Heart right ventricle (tissue), 16 donors: ENCODE results near the gene EHBP1. TPM values are rescaled to one million over a fixed set of nuclear protein-coding genes. Genes with fewer than 3 reads are reported as not detected.

Experiments used
- ATAC-seq, 8 donors: fragments of 200-7000 bp; cut with Tn5 transposase; one replicate each; pipeline ENCODE4 v1.9.1; 2020; ENCODE audit warnings: mild to moderate bottlenecking in 8 of 8, moderate library complexity in 8 of 8, moderate number of reproducible peaks in 1 of 8
- DNase-seq, 2 donors: peaks; one replicate each; pipeline ENCODE4 v3.0.0-alpha.2; 2020
- H3K27ac ChIP-seq, 10 donors: fragments of 200-600 bp; sonication (generic) in 2 of 10; one replicate each; pipeline versions ENCODE4 v1.5.0 to v1.8.0; 2020 to 2022; ENCODE audit warnings: mild to moderate bottlenecking in 3 of 10
- H3K27me3 ChIP-seq, 7 donors: fragments of 200-600 bp; one replicate each; pipeline ENCODE4 v1.8.0; 2021 to 2022; ENCODE audit warnings: mild to moderate bottlenecking in 2 of 7
- H3K36me3 ChIP-seq, 9 donors: fragments of 200-600 bp; sonication (generic) in 1 of 9; one replicate each; pipeline versions ENCODE4 v1.5.0 to v1.8.0; 2020 to 2022; ENCODE audit warnings: mild to moderate bottlenecking in 2 of 9
- H3K4me1 ChIP-seq, 9 donors: fragments of 200-600 bp; sonication (generic) in 1 of 9; one replicate each; pipeline versions ENCODE4 v1.5.0 to v1.8.0; 2020 to 2022; ENCODE audit warnings: mild to moderate bottlenecking in 4 of 9
- H3K4me3 ChIP-seq, 10 donors: fragments of 200-600 bp; sonication (generic) in 2 of 10; one replicate each; pipeline versions ENCODE4 v1.5.0 to v1.8.0; 2020 to 2022; ENCODE audit warnings: mild to moderate bottlenecking in 7 of 10, moderate library complexity in 2 of 10
- H3K9me3 ChIP-seq, 11 donors: fragments of 200-600 bp in 10 of 11; sonication (generic) in 2 of 11; one replicate each; pipeline versions ENCODE4 v1.5.0 to v1.8.0; 2013 to 2022; ENCODE audit warnings: mild to moderate bottlenecking in 2 of 11, control low read depth in 1 of 11, moderate library complexity in 1 of 11
- WGBS, 2 donors: extraction: QIAGEN DNeasy Blood & Tissue Kit; methylation state at CpG; one replicate each; pipeline ENCODE4 v1.1.7; 2013; ENCODE audit warnings: inconsistent platforms in 1 of 2; 5-methylcytosine and 5-hydroxymethylcytosine counted together
- intact Hi-C, 10 donors: fragments of 100-400 bp; cut with DNase I; formaldehyde crosslinking; loops; one replicate each; pipeline versions ENCODE4 v1.11.1 to v1.14.2; 2022
- polyA plus RNA-seq, 2 donors: library from polyadenylated mRNA; stranded (reverse); fragments of 200-250 nt; gene quantifications; one replicate each; pipeline ENCODE4 v1.2.3, GENCODE V29; 2013
- total RNA-seq, 10 donors: library from RNA; stranded (reverse); fragmentation: NEBNext Ultra II Directional in 3 of 10; extraction: Animal tissue kit (Norgen Biotek cat#: 25700) in 3 of 10; gene quantifications; one replicate each; pipeline versions ENCODE4 v1.2.1 to v1.2.4, GENCODE V29; 2021 to 2023
- TF ChIP-seq, protein P1 (sequence below), 9 donors: fragments of 200-600 bp; sonication (generic) in 2 of 9; IDR thresholded peaks; one replicate each; pipeline versions ENCODE4 v1.5.0 to v1.8.0; 2021 to 2022; ENCODE audit warnings: antibody characterized with exemption in 9 of 9, mild to moderate bottlenecking in 5 of 9, moderate library complexity in 1 of 9
- donor health status: Arrhythmogenic right ventricular cardiomyopathy.
- donor health status: ischemic (EF 13 %, LVEDD 7.1; RV severe dilation, severe dysfunction).
- donor health status: healthy with polysubstance abuse.
- donor health status: DM: no; HTN: yes; CAD: no.
- donor health status: DM: no; HTN: no; CAD: no.
- donor health status: ischemic (EF 25% LVEDD 6.9; RV normal size, moderate dysfunction).
- donor health status: ischemic (EF 25% LVEDD 5.7; RV mildly dilated, moderate dysfunction).
- donor health status: healthy.
- donor health status: DM: yes; HTN: yes; CAD: no.
- donor health status: Ischemic cardiomyopathy.
- donor health status: ischemic (EF 35%, LVEDD 5.7; RV mildly dilated, moderate dysfunction).
- donor health status: nonischemic (EF 11% LVEDD 7.7; RV severe dilation, severe dysfunction).
- donor health status: DM: yes; HTN: yes; CAD: no.
- donor health status: PGD.
- donor health status: ischemic (EF 29% LVEDD 5.4; RV normal size, mild dysfunction).
- donor health status: nonischemic (EF 23%, LVEDD 6.1; RV moderate dilation, normal function).

The EHBP1 gene
- total and polyA plus RNA-seq, 12 donors, result 7.8 to 26.1 (median 20.1) TPM

GRCh38 chr2:62741127-62741526, 35.6 kb downstream of the EHBP1 start:
- Histone ChIP-seq H3K4me3 (no peak overlapping the region), H3K27me3 (no peaks in the 10 kb centered on the region), H3K27ac (no peak overlapping the region), H3K9me3 (no peaks in the 10 kb centered on the region), H3K4me1 (peaks cover 0 to 19% (median 6%) of the 10 kb centered on the region in 9 donors), H3K36me3 (no peaks in the 10 kb centered on the region)
- DNase-seq (no peak), ATAC-seq (no peak)
- intact Hi-C loops, result no loop called here
- TF ChIP-seq, protein P1, sequence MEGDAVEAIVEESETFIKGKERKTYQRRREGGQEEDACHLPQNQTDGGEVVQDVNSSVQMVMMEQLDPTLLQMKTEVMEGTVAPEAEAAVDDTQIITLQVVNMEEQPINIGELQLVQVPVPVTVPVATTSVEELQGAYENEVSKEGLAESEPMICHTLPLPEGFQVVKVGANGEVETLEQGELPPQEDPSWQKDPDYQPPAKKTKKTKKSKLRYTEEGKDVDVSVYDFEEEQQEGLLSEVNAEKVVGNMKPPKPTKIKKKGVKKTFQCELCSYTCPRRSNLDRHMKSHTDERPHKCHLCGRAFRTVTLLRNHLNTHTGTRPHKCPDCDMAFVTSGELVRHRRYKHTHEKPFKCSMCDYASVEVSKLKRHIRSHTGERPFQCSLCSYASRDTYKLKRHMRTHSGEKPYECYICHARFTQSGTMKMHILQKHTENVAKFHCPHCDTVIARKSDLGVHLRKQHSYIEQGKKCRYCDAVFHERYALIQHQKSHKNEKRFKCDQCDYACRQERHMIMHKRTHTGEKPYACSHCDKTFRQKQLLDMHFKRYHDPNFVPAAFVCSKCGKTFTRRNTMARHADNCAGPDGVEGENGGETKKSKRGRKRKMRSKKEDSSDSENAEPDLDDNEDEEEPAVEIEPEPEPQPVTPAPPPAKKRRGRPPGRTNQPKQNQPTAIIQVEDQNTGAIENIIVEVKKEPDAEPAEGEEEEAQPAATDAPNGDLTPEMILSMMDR (IDR thresholded peaks at IDR 0.05), result no peak
- 97 to 99% methylated on average over 3 of the region's 3 CpGs for WGBS, 2 donors

- 87 to 94% methylated on average over 1 of the region's 1 CpG for WGBS, 2 donors
- ATAC-seq (no peak), DNase-seq (no peak)
- intact Hi-C loops, result no loop called here
- TF ChIP-seq, protein P1 (IDR thresholded peaks at IDR 0.05), result no peak
- H3K27me3 ChIP-seq, result no peaks in the 10 kb centered on the region
- no peak overlapping the region for H3K27ac ChIP-seq
- H3K4me1 ChIP-seq, result peaks cover 0 to 19% (median 6%) of the 10 kb centered on the region in 9 donors
- no peaks in the 10 kb centered on the region for H3K36me3 ChIP-seq
- no peaks in the 10 kb centered on the region for H3K9me3 ChIP-seq
- H3K4me3 ChIP-seq, result no peak overlapping the region
These were observed 36.6 kb downstream of the EHBP1 start for GRCh38 chr2:62741954-62742722.

DNA sequence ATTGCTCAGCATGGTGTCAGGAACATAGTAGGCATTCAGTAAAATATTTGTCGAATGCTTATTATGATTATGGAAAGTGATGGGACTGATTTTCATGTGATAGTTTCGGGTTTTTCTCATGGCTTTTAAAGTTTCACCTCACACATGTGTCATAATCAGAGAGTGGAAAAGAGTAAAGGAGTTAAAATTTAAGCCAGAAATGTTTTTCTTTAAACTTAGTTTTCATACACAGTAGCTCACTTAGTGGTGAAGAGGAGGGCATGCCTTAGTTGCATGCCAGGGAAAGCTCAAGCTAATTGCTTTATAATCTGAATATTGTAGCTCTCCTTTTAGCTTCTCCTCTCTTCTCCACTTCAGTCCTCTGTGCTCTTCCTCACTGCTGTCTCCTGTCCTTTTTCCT, 38.0 kb downstream of the EHBP1 start:
- Histone ChIP-seq H3K36me3 (peaks cover 0 to 3% (median 0%) of the 10 kb centered on the region in 9 donors), H3K4me1 (peaks cover 0 to 19% (median 6%) of the 10 kb centered on the region in 9 donors), H3K27me3 (no peaks in the 10 kb centered on the region), H3K4me3 (no peak overlapping the region), H3K9me3 (no peaks in the 10 kb centered on the region), H3K27ac (no peak overlapping the region)
- TF ChIP-seq, protein P1 (IDR thresholded peaks at IDR 0.05), result no peak
- ATAC-seq (no peak), DNase-seq (no peak)
- WGBS, 2 donors, result 96 to 99% methylated on average over 2 of the region's 2 CpGs
- intact Hi-C loops, result no loop called here

GRCh38 chr2:62744603-62745002, 39.1 kb downstream of the EHBP1 start:
- H3K4me1 ChIP-seq, result peaks cover 0 to 12% (median 6%) of the 10 kb centered on the region in 9 donors
- peaks cover 0 to 3% (median 0%) of the 10 kb centered on the region in 9 donors for H3K36me3 ChIP-seq
- ATAC-seq, result no peak
- H3K4me3 ChIP-seq, result no peak overlapping the region
- WGBS, 2 donors, result 97% methylated on average over 3 of the region's 3 CpGs
- no peak overlapping the region for H3K27ac ChIP-seq
- TF ChIP-seq, protein P1 (IDR thresholded peaks at IDR 0.05), result no peak
- H3K27me3 ChIP-seq, result no peaks in the 10 kb centered on the region
- H3K9me3 ChIP-seq, result peaks cover 0 to 5% (median 0%) of the 10 kb centered on the region in 11 donors
- intact Hi-C loops, result no loop called here
- DNase-seq, result no peak
